ENCODE data around the gene NUP214. TPM values are rescaled to one million over a fixed set of nuclear protein-coding genes. Genes with fewer than 3 reads are reported as not detected.
"Not testable (repeated sequence)": the region's sequence is repeated elsewhere in the genome, so short reads cannot be mapped to it uniquely, and the experiment has no call there.

Gene NUP214
- total RNA-seq, 8 experiments from 2014 or later: 11.4 to 43.1 (median 18.4) TPM

DNA sequence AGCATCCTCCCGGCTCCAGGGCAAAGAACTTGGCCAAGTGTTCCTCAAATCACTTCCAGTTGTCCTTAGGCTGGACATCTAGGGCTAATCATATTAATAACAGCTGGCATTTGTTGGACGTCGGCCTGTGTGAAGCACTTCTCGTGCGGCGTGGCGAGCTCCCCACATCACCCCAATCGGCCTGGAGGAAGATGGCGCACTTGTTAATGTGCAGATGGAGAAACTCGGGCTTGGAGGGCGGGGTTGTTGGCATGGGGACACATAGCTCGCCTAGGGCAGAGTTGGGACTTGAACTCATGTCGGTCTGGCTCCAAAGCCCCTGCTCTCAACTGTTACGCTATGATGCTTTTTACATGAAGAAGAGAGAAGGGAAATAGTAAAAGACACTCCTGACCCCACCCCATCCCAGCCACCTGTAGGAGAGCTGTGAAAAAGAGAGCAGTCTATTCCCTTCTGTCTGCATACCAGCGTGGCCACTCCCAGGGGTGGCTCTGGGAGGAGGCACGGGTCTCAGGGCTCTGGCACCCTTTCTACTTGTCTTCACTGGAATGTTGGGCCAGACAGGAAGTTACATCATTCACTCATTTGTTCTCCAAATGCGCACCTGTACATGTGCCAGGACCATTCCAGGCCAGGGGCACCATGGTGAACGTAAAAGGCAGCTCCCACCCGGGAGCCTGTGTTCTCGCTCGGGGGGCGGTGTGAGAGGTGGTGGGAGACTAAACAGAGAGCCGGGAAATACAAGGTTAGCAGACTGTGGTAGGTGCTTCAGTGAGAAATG, 12.8 kb upstream of the NUP214 start:
- Histone ChIP-seq H3K4me1 (replicated peaks in 1 of 2) (peaks cover 13 to 16% of the 10 kb centered on the region in 2 donors), H3K4me3 (no peak overlapping the region), H3K27ac (peak overlapping the region; percentile 37 to 82)
- in situ Hi-C loops (cut with MboI; ENCODE audit: low pct_unique_long_range_greater_than_20kb in 2 of 9, low sequenced_read_pairs in 9 of 9, unreplicated experiment in 9 of 9): no loop called here
- 56 to 94% (median 85%) methylated on average over 2 to 11 of the region's 23 CpGs; no CpG with 5 or more reads in 4 of the 10 experiments for WGBS, 10 experiments
- peak in 1 of 8 experiments; percentile 54 for ATAC-seq (replicated peaks in 6 of 8)

DNA sequence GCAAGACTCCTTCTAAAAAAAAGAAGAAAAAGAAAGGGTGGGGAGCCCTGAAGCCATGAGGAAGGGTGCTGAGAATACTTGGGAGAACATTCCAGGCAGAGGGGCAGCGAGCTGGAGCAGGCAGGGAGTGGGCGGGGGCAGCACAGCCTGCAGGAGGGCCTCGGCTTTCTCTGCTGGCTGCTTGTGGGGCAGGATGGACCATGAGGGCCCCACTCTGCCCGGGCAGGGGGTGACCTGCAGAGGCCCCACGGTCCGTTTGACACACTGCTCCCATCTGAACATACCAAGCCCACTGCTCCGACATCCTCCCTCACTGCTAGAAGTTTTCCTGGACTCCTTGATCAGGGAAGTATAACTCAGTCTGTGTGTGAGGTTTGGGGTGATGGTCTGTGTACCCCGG, 11.7 kb upstream of the NUP214 start:
- in situ Hi-C loops (cut with MboI; ENCODE audit: low pct_unique_long_range_greater_than_20kb in 2 of 9, low sequenced_read_pairs in 9 of 9, unreplicated experiment in 9 of 9): no loop called here
- 65 to 100% (median 94%) methylated on average over 1 to 7 of the region's 8 CpGs; no CpG with 5 or more reads in 5 of the 10 experiments for WGBS, 10 experiments
- H3K27ac ChIP-seq: peak overlapping the region; percentile 42 to 60
- H3K4me3 ChIP-seq: no peak overlapping the region
- peak in 1 of 8 experiments; percentile 34 for ATAC-seq (replicated peaks in 6 of 8)
- peaks cover 13 to 16% of the 10 kb centered on the region in 2 donors for H3K4me1 ChIP-seq (replicated peaks in 1 of 2)

DNA sequence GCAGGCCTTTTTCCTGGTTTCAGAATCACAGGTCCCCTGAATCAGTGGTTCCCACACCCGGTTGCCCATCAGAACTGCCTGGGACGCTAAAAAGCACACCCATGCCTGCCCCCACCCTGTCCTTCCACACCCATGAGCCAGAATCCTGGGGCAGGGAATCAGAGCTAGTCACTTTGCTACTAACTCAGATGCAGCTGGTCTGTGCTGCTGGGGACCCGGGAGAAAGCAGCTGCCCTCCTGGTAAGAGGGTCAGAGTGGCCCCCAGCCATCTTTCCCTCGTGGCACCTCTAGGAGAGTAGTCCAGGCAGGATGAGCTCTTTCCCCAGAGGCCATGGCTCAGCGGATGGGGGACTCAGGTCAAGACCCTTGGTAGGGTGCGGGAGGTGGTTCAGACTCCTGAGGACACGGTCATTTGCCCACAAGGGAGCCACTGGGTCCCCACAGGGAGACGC, 11.3 kb upstream of the NUP214 start:
- H3K27ac ChIP-seq: peak overlapping the region in 1 of 2 donors; percentile 60
- in situ Hi-C loops (cut with MboI; ENCODE audit: low pct_unique_long_range_greater_than_20kb in 2 of 9, low sequenced_read_pairs in 9 of 9, unreplicated experiment in 9 of 9): no loop called here
- 87 to 100% methylated on average over 2 to 3 of the region's 8 CpGs; no CpG with 5 or more reads in 8 of the 10 experiments for WGBS, 10 experiments
- ATAC-seq (replicated peaks in 6 of 8): peak in 1 of 8 experiments; percentile 72
- peaks cover 13 to 16% of the 10 kb centered on the region in 2 donors for H3K4me1 ChIP-seq (replicated peaks in 1 of 2)
- no peak overlapping the region for H3K4me3 ChIP-seq

DNA sequence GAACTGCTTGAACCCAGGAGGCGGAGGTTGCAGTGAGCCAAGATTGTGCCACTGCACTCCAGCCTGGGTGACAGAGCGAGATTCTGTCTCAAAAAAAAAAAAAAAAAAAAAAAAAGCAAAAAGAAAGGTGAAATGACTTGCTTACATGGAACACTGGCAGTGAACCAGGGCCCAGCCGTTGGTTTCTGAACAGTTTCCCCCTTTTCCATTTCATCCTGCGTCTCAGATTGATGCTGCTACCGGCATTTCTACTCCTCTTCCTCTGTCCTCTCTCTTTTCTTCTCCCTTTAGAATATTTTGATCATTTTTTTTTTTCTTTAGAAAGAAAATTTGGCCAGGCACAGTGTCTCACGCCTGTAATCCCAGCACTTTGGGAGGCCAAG, 10.0 kb upstream of the NUP214 start:
- ATAC-seq (replicated peaks in 6 of 8); in situ Hi-C loops (cut with MboI; ENCODE audit: low pct_unique_long_range_greater_than_20kb in 2 of 9, low sequenced_read_pairs in 9 of 9, unreplicated experiment in 9 of 9); H3K27ac ChIP-seq; H3K4me3 ChIP-seq: not testable (repeated sequence)
- WGBS, 10 experiments: 50 to 100% (median 95%) methylated on average over 1 to 4 of the region's 6 CpGs; no CpG with 5 or more reads in 4 of the 10 experiments
- H3K4me1 ChIP-seq (replicated peaks in 1 of 2): peaks cover 13 to 16% of the 10 kb centered on the region in 2 donors

DNA sequence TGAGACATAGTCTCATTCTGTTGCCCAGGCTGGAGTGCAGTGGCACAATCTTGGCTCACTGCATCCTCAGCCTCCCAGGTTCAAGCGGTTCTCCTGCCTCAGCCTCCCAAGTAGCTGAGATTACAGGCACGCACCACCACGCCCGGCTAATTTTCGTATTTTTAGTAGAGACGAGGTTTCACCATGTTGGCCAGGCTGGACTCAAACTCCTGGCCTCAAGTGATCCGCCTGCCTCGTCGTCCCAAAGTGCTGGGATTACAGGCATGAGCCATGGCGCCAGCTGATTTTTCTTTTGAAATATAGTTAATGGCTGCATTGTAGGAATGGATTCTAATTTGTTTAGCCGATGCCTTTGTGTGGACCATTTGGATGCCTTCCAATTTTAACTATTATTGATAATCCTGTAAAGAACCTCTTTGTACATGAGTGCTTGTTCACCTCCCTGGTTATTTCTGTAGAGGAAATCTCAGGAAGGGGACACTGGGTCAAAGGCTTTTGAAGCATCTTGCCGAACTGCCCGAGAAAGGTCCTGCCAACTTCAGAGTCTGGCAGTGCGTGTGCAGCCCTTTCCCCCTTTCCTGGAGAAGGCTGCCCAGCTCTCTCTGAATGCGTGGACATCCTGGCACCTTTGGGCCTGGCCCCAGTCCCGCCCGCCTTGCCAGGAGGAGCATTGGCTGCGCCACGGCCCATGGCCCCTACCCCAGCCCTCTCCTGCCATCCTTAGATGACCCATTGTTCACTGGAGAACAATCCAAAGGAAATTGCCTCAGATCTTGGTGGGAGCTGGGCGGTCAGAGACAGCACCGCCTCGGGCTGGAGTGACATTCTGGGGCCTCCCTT, 8.9 kb upstream of the NUP214 start:
- peaks cover 8 to 10% of the 10 kb centered on the region in 2 donors for H3K4me1 ChIP-seq (replicated peaks in 1 of 2)
- no peak for ATAC-seq (replicated peaks in 6 of 8)
- 81 to 97% (median 92%) methylated on average over 2 to 14 of the region's 22 CpGs for WGBS, 10 experiments
- no peak overlapping the region for H3K4me3 ChIP-seq
- in situ Hi-C loops (cut with MboI; ENCODE audit: low pct_unique_long_range_greater_than_20kb in 2 of 9, low sequenced_read_pairs in 9 of 9, unreplicated experiment in 9 of 9): no loop called here
- peak overlapping the region; percentile 55 to 57 for H3K27ac ChIP-seq

DNA sequence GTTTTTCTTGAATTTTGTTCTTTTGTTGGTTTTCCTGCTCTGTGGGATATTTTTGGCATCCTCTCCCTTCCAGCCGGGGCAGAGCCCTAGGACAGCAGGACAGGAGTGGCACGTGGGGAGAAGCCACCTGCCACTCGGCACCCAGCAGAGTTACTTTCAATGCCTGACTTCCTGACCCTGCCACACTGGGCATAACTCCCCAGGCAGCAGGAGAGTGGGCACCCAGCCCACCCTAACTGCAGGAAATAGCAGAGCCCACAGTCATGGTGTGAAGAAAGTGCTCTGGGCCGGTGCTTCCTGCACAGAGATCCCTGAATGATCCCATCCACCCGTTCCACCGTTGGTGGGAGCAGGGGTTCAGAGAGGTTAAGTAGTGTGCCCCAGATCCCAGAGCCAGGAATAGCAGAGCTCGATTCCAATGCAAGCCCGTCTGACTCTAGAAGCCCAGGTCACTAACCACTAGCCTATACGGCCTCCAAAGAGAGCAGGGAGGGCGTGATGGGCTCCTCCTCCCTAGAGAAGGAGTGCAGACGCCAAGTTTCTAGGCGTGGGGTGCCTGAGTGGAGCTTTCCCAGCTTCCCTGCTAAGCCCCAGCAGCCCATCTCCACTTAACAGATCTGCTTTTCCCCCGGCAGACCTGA, 8.1 kb upstream of the NUP214 start:
- peak overlapping the region; percentile 55 to 57 for H3K27ac ChIP-seq
- H3K4me1 ChIP-seq (replicated peaks in 1 of 2): peaks cover under 1 to 2% of the 10 kb centered on the region in 2 donors
- in situ Hi-C loops (cut with MboI; ENCODE audit: low pct_unique_long_range_greater_than_20kb in 2 of 9, low sequenced_read_pairs in 9 of 9, unreplicated experiment in 9 of 9): no loop called here
- WGBS, 10 experiments: 17 to 100% (median 75%) methylated on average over 1 to 6 of the region's 13 CpGs; no CpG with 5 or more reads in 4 of the 10 experiments
- no peak overlapping the region for H3K4me3 ChIP-seq
- no peak for ATAC-seq (replicated peaks in 6 of 8)

DNA sequence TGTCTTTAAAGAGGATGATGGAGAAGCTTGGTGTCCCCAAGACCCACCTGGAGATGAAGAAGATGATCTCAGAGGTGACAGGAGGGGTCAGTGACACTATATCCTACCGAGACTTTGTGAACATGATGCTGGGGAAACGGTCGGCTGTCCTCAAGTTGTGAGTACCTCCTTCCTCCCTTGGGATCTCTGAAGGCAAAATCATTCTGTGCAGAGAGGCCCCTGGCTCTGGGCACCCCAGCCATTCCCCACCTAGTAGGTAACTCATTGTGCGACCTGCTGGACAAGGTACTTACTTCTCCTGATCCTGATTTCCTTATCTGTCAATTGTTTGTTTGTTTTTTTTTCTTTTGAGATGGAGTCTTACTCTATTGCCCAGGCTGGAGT, 7.6 kb upstream of the NUP214 start:
- H3K27ac ChIP-seq: peak overlapping the region; percentile 37 to 64
- in situ Hi-C loops (cut with MboI; ENCODE audit: low pct_unique_long_range_greater_than_20kb in 2 of 9, low sequenced_read_pairs in 9 of 9, unreplicated experiment in 9 of 9): no loop called here
- H3K4me3 ChIP-seq: no peak overlapping the region
- 0 to 100% (median 89%) methylated on average over 1 to 4 of the region's 4 CpGs; no CpG with 5 or more reads in 4 of the 10 experiments for WGBS, 10 experiments
- H3K4me1 ChIP-seq (replicated peaks in 1 of 2): no peaks in the 10 kb centered on the region
- no peak for ATAC-seq (replicated peaks in 6 of 8)

DNA sequence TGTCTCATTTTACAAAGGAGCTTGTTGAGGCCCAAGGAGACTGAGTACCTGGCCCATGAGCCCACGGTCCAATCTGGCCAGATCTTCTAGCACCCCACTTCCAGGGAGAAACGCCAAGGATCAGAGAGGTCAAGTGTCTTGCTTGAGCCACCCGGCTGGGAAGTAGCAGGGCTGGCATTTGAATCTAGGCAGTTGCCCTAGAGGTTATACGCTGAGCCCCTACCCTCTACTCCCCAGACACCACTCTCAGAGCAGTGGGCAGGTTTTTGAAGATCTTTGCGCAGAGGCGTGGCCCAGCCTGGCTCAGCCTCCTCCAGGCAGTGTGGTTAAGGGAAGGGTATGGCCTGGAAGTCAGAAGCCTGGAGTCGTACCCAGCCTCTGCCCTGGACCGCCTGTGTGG, 5.8 kb upstream of the NUP214 start:
- Histone ChIP-seq H3K4me1 (replicated peaks in 1 of 2) (peaks cover 3% of the 10 kb centered on the region in 2 donors), H3K4me3 (no peak overlapping the region), H3K27ac (peak overlapping the region in 1 of 2 donors; percentile 64)
- 20 to 93% (median 67%) methylated on average over 1 to 4 of the region's 8 CpGs; no CpG with 5 or more reads in 5 of the 10 experiments for WGBS, 10 experiments
- no peak for ATAC-seq (replicated peaks in 6 of 8)
- in situ Hi-C loops (cut with MboI; ENCODE audit: low pct_unique_long_range_greater_than_20kb in 2 of 9, low sequenced_read_pairs in 9 of 9, unreplicated experiment in 9 of 9): no loop called here

DNA sequence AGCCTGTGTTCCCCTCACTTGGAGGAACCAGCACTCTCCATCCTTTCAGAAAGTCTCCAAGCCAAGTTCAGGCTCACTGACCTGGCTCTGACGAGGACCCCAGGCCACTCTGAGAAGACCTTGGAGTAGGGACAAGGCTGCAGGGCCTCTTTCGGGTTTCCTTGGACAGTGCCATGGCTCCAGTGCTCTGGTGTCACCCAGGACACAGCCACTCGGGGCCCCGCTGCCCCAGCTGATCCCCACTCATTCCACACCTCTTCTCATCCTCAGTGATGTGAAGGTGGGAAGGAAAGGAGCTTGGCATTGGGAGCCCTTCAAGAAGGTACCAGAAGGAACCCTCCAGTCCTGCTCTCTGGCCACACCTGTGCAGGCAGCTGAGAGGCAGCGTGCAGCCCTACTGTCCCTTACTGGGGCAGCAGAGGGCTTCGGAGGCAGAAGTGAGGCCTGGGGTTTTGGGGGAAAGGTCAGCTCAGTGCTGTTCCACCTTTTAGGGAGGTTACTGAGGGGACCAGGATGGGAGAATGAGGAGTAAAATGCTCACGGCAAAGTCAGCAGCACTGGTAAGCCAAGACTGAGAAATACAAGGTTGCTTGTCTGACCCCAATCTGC, 4.7 kb upstream of the NUP214 start:
- in situ Hi-C loops (cut with MboI; ENCODE audit: low pct_unique_long_range_greater_than_20kb in 2 of 9, low sequenced_read_pairs in 9 of 9, unreplicated experiment in 9 of 9): no loop called here
- peaks cover 3 to 5% of the 10 kb centered on the region in 2 donors for H3K4me1 ChIP-seq (replicated peaks in 1 of 2)
- H3K27ac ChIP-seq: peak overlapping the region in 1 of 2 donors; percentile 61
- WGBS, 10 experiments: 67 to 100% (median 100%) methylated on average over 1 to 3 of the region's 7 CpGs; no CpG with 5 or more reads in 5 of the 10 experiments
- ATAC-seq (replicated peaks in 6 of 8): no peak
- H3K4me3 ChIP-seq: no peak overlapping the region

DNA sequence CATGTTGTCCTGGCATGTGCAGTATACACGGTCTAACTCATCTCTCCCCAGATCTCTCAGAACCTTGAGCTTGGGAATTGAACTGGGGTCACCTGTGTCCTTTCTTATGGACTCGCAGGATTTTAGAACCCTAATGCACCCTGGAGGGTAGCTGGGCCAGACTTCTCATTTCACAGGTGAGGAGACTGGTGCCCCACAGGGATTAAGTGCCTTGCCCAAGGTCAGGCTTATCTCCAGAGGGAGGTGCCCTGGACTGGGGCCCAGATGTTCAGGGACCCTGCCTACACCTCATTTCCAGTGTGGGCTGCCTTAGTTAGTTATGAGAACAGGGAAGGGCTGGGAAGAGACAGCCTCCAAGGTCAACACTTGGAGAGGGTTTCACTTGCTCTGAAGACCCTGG, 4.0 kb upstream of the NUP214 start:
- 60 to 100% (median 96%) methylated on average over 1 to 2 of the region's 2 CpGs; no CpG with 5 or more reads in 4 of the 10 experiments for WGBS, 10 experiments
- Histone ChIP-seq H3K27ac (peak overlapping the region; percentile 25 to 61), H3K4me1 (replicated peaks in 1 of 2) (peaks cover 4 to 7% of the 10 kb centered on the region in 2 donors), H3K4me3 (no peak overlapping the region)
- no peak for ATAC-seq (replicated peaks in 6 of 8)
- in situ Hi-C loops (cut with MboI; ENCODE audit: low pct_unique_long_range_greater_than_20kb in 2 of 9, low sequenced_read_pairs in 9 of 9, unreplicated experiment in 9 of 9): no loop called here

DNA sequence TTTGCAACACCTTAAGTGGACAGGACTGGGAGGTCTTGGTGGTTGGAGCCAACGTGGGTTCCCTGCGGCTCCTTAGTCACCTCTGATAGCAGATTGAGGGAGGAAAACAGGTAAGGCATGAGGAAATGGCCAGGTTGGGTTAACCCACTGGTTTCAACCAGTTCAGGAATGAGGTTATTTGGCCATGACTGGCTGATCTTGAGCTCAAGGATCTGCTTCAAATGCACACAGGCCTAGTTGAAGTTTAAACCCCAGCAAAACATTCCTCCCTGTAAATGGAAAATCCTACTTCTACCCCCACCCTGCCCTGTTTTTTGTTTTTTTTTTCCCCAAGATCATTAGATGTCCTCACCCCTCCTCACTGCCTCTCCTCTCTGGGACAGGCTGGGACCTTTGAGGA, 3.2 kb upstream of the NUP214 start:
- no peak for ATAC-seq (replicated peaks in 6 of 8)
- peaks cover 8 to 13% of the 10 kb centered on the region in 2 donors for H3K4me1 ChIP-seq (replicated peaks in 1 of 2)
- no peak overlapping the region for H3K4me3 ChIP-seq
- WGBS, 10 experiments: 8 to 83% (median 50%) methylated on average over 1 to 2 of the region's 2 CpGs; no CpG with 5 or more reads in 7 of the 10 experiments
- in situ Hi-C loops (cut with MboI; ENCODE audit: low pct_unique_long_range_greater_than_20kb in 2 of 9, low sequenced_read_pairs in 9 of 9, unreplicated experiment in 9 of 9): no loop called here
- peak overlapping the region in 1 of 2 donors; percentile 32 for H3K27ac ChIP-seq

DNA sequence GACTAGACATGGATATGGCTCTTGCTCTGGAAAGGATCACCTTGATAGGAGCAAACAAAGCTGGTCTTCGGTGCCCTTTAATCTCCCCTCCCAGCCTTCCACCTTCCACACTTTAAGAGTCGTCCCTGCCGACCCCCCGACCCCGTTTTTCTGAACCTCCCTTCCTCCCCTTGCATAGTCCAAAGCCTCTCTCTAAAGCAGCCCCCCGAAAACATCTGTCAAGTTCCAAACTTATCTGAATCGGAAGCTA, 423 bp upstream of the NUP214 start:
- peak in 1 of 8 experiments; percentile 3 for ATAC-seq (replicated peaks in 6 of 8)
- H3K4me1 ChIP-seq (replicated peaks in 1 of 2): peaks cover 8 to 13% of the 10 kb centered on the region in 2 donors
- H3K27ac ChIP-seq: peak overlapping the region; percentile 92 to 94
- H3K4me3 ChIP-seq: peak overlapping the region; percentile 50 to 88 (median 75)
- whole genome bisulfite sequencing, 10 experiments: 0% methylated on average over 1 to 7 of the region's 7 CpGs; no CpG with 5 or more reads in 7 of the 10 experiments
- in situ Hi-C loops (cut with MboI; ENCODE audit: low pct_unique_long_range_greater_than_20kb in 2 of 9, low sequenced_read_pairs in 9 of 9, unreplicated experiment in 9 of 9): no loop called here

All from motor neuron (in vitro differentiated cells).